DOHH2 (cell line): ENCODE data around the gene ZNF248.

ENCODE experiments used
- CTCF ChIP-seq: fragments of 200-600 bp; sonication (generic); IDR thresholded peaks from one replicate; pipeline ENCODE4 v1.5.1; 2014; ENCODE audit warnings: antibody characterized with exemption, mild to moderate bottlenecking, low read depth, low read length; ENCODE audit not compliant: poor library complexity, severe bottlenecking
- EZH2phosphoT487 ChIP-seq: fragments of 200-600 bp; sonication (generic); IDR thresholded peaks from 2 replicates; pipeline ENCODE4 v1.6.1; 2017; ENCODE audit warnings: borderline replicate concordance, mild to moderate bottlenecking, antibody characterized with exemption, low read length, moderate library complexity, mixed read lengths

DNA sequence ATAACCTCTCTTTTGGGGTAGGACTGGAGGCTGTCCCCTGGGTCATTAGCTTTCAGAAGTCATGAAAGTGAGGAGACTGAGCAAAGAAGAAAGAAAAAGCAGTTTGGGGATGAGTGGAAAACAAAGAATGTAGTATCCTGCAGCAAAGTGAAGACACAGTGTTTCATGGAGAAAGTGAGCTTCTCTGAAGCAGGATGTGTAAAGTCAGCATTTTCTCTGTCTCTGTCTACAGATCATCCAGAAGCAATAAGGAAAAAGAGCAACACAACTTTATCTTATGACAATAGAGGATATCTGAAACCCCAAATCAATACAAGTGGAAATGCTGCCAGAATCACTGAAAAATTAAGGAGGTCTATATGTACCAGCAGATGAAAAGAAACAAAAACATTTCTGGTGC is 28.4 kb upstream of the ZNF248 start:
- TF ChIP-seq CTCF (no peak), EZH2phosphoT487 (no peak)
